ENCODE results near the gene SCFD1.

DNA sequence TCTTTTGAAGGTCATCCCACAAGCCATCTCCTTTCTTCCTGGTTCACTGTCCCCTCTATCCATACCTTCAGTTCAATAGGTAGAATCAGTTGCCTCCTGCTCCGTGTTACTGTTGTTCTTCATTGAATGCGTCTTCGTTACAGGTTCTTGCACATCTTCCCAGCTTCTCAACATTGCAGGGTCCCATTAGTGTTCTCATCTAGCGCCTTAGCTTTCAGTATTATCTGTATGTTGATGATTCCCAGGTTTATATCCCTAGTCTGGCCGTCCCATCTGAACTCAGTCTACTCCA lies 2.0 kb downstream of the SCFD1 start:
- no peak for TF ChIP-seq POLR2A (IDR thresholded peaks at IDR 0.05)
- TF ChIP-seq, protein P1, sequence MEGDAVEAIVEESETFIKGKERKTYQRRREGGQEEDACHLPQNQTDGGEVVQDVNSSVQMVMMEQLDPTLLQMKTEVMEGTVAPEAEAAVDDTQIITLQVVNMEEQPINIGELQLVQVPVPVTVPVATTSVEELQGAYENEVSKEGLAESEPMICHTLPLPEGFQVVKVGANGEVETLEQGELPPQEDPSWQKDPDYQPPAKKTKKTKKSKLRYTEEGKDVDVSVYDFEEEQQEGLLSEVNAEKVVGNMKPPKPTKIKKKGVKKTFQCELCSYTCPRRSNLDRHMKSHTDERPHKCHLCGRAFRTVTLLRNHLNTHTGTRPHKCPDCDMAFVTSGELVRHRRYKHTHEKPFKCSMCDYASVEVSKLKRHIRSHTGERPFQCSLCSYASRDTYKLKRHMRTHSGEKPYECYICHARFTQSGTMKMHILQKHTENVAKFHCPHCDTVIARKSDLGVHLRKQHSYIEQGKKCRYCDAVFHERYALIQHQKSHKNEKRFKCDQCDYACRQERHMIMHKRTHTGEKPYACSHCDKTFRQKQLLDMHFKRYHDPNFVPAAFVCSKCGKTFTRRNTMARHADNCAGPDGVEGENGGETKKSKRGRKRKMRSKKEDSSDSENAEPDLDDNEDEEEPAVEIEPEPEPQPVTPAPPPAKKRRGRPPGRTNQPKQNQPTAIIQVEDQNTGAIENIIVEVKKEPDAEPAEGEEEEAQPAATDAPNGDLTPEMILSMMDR (IDR thresholded peaks at IDR 0.05), result no peak

All from esophagus squamous epithelium (tissue), 4 donors.